Endothelial cell of umbilical vein (primary cell): ENCODE results near the gene GAK. TPM values are rescaled to one million over a fixed set of nuclear protein-coding genes. Genes with fewer than 3 reads are reported as not detected.

Experiments
- BruUV-seq: library from RNA; stranded (reverse); fragments of 400-500 nt; replicated peaks from 2 replicates; lab custom pipeline; 2021; lab: Mats Ljungman, UMichigan
- CTCF ChIA-PET: fragments of 300-600, 350-600 bp; sonication (Branson Sonifier 250); formaldehyde crosslinking; loops from one replicate; lab custom pipeline; 2021; ENCODE audit warnings: antibody characterized with exemption, inconsistent platforms; lab: Charles Lee
- POLR2A ChIA-PET: fragments of 300-600, 350-600 bp; sonication (Branson Sonifier 250); formaldehyde crosslinking; loops from one replicate; lab custom pipeline; 2021; ENCODE audit warnings: antibody characterized with exemption, inconsistent platforms; lab: Charles Lee
- DNase-seq: peaks from one replicate; pipeline ENCODE4 v3.0.0-alpha.2; 2011; ENCODE audit warnings: low read depth, low spot score
- FAIRE-seq: peaks from 2 replicates; lab custom pipeline; 2011; peaks lifted over from hg19 to GRCh38; lab: Jason Lieb, UNC
- H2AFZ ChIP-seq: 2 replicates; pipeline ENCODE4 v1.6.0; 2012; ENCODE audit warnings: low read depth, low read length, control low read depth, inconsistent platforms
- H3K27ac ChIP-seq: 2 replicates; pipeline ENCODE4 v1.5.1; 2011; ENCODE audit warnings: low read depth, mild to moderate bottlenecking, control low read depth, low read length, moderate library complexity; ENCODE audit not compliant: insufficient read depth
- H3K27me3 ChIP-seq, 2 experiments: 2 replicates each; pipeline versions ENCODE4 v1.6.0 to v1.6.1; 2011; ENCODE audit warnings: low read length in 2 of 2, mixed read lengths in 1 of 2; ENCODE audit not compliant: control insufficient read depth in 2 of 2, insufficient read depth in 2 of 2
- H3K36me3 ChIP-seq, 2 experiments: 2 replicates in 1 of 2; 3 replicates in 1 of 2; pipeline ENCODE4 v1.5.1; 2011; ENCODE audit warnings: low read length in 2 of 2, mild to moderate bottlenecking in 1 of 2, moderate library complexity in 1 of 2; ENCODE audit not compliant: control insufficient read depth in 2 of 2, insufficient read depth in 2 of 2; ENCODE audit errors: extremely low read depth in 1 of 2
- H3K4me1 ChIP-seq: 3 replicates; pipeline ENCODE4 v1.5.1; 2011; ENCODE audit warnings: mild to moderate bottlenecking, low read length; ENCODE audit not compliant: control insufficient read depth, insufficient read depth; ENCODE audit errors: extremely low read depth
- H3K4me2 ChIP-seq: 2 replicates; pipeline ENCODE4 v1.6.1; 2011; ENCODE audit warnings: low read length, control low read depth, mixed read lengths; ENCODE audit not compliant: insufficient read depth
- H3K4me3 ChIP-seq, 3 experiments: fragments of 200-600 bp in 1 of 3; sonication (generic), shearing (Covaris generic) in 1 of 3; replicated peaks in 1 of 3; 2 replicates each; pipeline ENCODE4 v1.5.1; 2011 to 2016; ENCODE audit warnings: control low read depth in 3 of 3, low read length in 3 of 3, mild to moderate bottlenecking in 2 of 3, inconsistent platforms in 1 of 3, low read depth in 1 of 3, moderate library complexity in 1 of 3; ENCODE audit not compliant: insufficient read depth in 1 of 3
- H3K79me2 ChIP-seq: 2 replicates; pipeline ENCODE4 v1.6.0; 2012; ENCODE audit warnings: low read length, inconsistent platforms; ENCODE audit not compliant: control insufficient read depth, insufficient read depth
- H3K9ac ChIP-seq: replicated peaks from 2 replicates; pipeline ENCODE3; 2011; ENCODE audit warnings: low read length, control low read depth; ENCODE audit not compliant: insufficient read depth; ENCODE audit errors: extremely low read depth
- H3K9me1 ChIP-seq: replicated peaks from 3 replicates; pipeline ENCODE4 v1.6.0; 2011; ENCODE audit warnings: mild to moderate bottlenecking, low read length; ENCODE audit not compliant: control insufficient read depth, insufficient read depth; ENCODE audit errors: extremely low read depth
- H3K9me3 ChIP-seq: replicated peaks from 2 replicates; pipeline ENCODE4 v1.5.1; 2012; ENCODE audit warnings: low read length, inconsistent platforms; ENCODE audit not compliant: control insufficient read depth, insufficient read depth
- H4K20me1 ChIP-seq: replicated peaks from 2 replicates; pipeline ENCODE3; 2011; ENCODE audit warnings: mild to moderate bottlenecking, low read length; ENCODE audit not compliant: control insufficient read depth, insufficient read depth; ENCODE audit errors: extremely low read depth
- EZH2 ChIP-seq: IDR thresholded peaks from 2 replicates; pipeline ENCODE4 v1.6.1; 2012; ENCODE audit warnings: borderline replicate concordance, low read depth, mild to moderate bottlenecking, moderate library complexity, low read length, inconsistent platforms; ENCODE audit not compliant: severe bottlenecking
- FOS ChIP-seq: IDR thresholded peaks from 2 replicates; pipeline ENCODE4 v1.6.1; 2011; ENCODE audit warnings: mild to moderate bottlenecking, low read length, moderate library complexity, borderline replicate concordance; ENCODE audit not compliant: insufficient read depth
- GATA2 ChIP-seq: IDR thresholded peaks from 2 replicates; pipeline ENCODE4 v1.7.0; 2011; ENCODE audit warnings: low read depth, mild to moderate bottlenecking, moderate library complexity, mixed read lengths, low read length; ENCODE audit not compliant: insufficient read length, insufficient read depth
- JUN ChIP-seq: IDR thresholded peaks from 2 replicates; pipeline ENCODE4 v1.6.1; 2011; ENCODE audit warnings: borderline replicate concordance, low read depth; ENCODE audit not compliant: insufficient read length, insufficient read depth
- MYC ChIP-seq: IDR thresholded peaks from one replicate; pipeline ENCODE4 v1.6.1; 2011; ENCODE audit warnings: mild to moderate bottlenecking, low read depth, low read length
- POLR2A ChIP-seq: IDR thresholded peaks from 2 replicates; pipeline ENCODE4 v1.6.1; 2012; ENCODE audit warnings: low read depth, mild to moderate bottlenecking, control low read depth, low read length
- POLR2AphosphoS5 ChIP-seq: IDR thresholded peaks from 2 replicates; pipeline ENCODE4 v1.6.1; 2012; ENCODE audit warnings: low read depth, mild to moderate bottlenecking, control low read depth, low read length, moderate library complexity; ENCODE audit not compliant: insufficient read depth
- dilution Hi-C: fragments of 300-500 bp; cut with MboI; formaldehyde crosslinking; loops from one replicate; pipeline ENCODE4 v1.15.0; 2019; ENCODE audit warnings: low sequenced_read_pairs; ENCODE audit not compliant: extremely low pct_ligation_motif_present
- intact Hi-C: fragments of 100-400 bp; cut with micrococcal nuclease; formaldehyde crosslinking; loops from one replicate; pipeline ENCODE4 v1.10.0; 2022
- polyA plus RNA-seq, 4 experiments: library from polyadenylated mRNA; depleted of rRNA in 3 of 4; stranded (reverse) in 3 of 4; unstranded in 1 of 4; fragments of >200 nt; gene quantifications; 2 replicates each; pipeline versions ENCODE4 v1.2.1 to v1.2.3, GENCODE V29; 2011 to 2012; ENCODE audit warnings: missing spikeins in 1 of 4
- total RNA-seq: library from RNA; stranded (reverse); gene quantifications from 2 replicates; pipeline ENCODE4 v1.2.3, GENCODE V29; 2021
- TF ChIP-seq, protein P1 (sequence below): IDR thresholded peaks from 2 replicates; pipeline ENCODE4 v1.6.1; 2011; ENCODE audit not compliant: insufficient read depth, insufficient read length
- TF ChIP-seq, protein P2 (sequence below), 2 donors: IDR thresholded peaks; 1 replicate in 1 of 2; 2 replicates in 1 of 2; pipeline ENCODE4 v1.5.1; 2011; ENCODE audit warnings: low read length in 2 of 2, mild to moderate bottlenecking in 2 of 2, moderate library complexity in 2 of 2, control low read depth in 1 of 2, inconsistent platforms in 1 of 2, low read depth in 1 of 2; ENCODE audit not compliant: insufficient read depth in 1 of 2; ENCODE audit errors: extremely low read depth in 1 of 2

The GAK gene
- total and polyA plus RNA-seq, 2 donors (not counting 3 experiments of a cell fraction or from before 2014, with no cell fraction given): 49.6 to 109 TPM

DNA sequence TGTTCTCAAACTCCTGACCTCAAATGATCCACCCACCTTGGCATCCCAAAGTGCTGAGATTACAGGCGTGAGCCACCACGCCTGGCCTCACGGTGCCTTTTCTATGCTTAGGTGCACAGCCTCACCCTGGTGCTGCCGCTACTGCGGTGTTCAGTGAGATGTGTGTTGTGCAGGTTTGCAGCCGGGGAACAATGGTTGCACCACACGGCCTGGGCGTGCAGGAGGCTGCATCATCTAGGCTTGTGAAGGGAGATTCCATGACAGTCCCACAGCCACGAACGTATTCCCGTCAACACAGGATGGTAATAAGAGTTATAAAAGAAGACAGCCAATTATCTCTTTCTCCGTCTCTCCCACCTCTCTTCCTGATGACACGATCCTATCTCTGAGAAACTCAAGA is 128.2 kb downstream of the GAK start:
- no peaks in the 10 kb centered on the region for H4K20me1 ChIP-seq
- no peaks in the 10 kb centered on the region for H3K79me2 ChIP-seq
- TF ChIP-seq, protein P1, sequence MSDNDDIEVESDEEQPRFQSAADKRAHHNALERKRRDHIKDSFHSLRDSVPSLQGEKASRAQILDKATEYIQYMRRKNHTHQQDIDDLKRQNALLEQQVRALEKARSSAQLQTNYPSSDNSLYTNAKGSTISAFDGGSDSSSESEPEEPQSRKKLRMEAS: no peak
- TF ChIP-seq MYC (no peak), POLR2A (no peak), JUN (no peak), EZH2 (no peak), POLR2AphosphoS5 (no peak), FOS (no peak), GATA2 (no peak)
- TF ChIP-seq, protein P2, sequence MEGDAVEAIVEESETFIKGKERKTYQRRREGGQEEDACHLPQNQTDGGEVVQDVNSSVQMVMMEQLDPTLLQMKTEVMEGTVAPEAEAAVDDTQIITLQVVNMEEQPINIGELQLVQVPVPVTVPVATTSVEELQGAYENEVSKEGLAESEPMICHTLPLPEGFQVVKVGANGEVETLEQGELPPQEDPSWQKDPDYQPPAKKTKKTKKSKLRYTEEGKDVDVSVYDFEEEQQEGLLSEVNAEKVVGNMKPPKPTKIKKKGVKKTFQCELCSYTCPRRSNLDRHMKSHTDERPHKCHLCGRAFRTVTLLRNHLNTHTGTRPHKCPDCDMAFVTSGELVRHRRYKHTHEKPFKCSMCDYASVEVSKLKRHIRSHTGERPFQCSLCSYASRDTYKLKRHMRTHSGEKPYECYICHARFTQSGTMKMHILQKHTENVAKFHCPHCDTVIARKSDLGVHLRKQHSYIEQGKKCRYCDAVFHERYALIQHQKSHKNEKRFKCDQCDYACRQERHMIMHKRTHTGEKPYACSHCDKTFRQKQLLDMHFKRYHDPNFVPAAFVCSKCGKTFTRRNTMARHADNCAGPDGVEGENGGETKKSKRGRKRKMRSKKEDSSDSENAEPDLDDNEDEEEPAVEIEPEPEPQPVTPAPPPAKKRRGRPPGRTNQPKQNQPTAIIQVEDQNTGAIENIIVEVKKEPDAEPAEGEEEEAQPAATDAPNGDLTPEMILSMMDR (IDR thresholded peaks at IDR 0.05; ENCODE audit: extremely low read depth in 1 of 2, insufficient read depth in 1 of 2, low read depth in 1 of 2, low read length in 2 of 2): no peak
- H3K9me1 ChIP-seq: no peaks in the 10 kb centered on the region
- dilution Hi-C loops (no loop called here), intact Hi-C loops (no loop called here)
- no peak overlapping the region for H3K4me3 ChIP-seq
- peaks cover 0 to 9% of the 10 kb centered on the region in 2 experiments for H3K27me3 ChIP-seq
- CTCF ChIA-PET: no interaction called here
- H2AFZ ChIP-seq: no peak overlapping the region
- no peak overlapping the region for H3K9ac ChIP-seq
- DNase-seq (no peak), FAIRE-seq (no peak)
- no peaks in the 10 kb centered on the region for H3K9me3 ChIP-seq
- H3K27ac ChIP-seq: no peak overlapping the region
- H3K4me2 ChIP-seq: no peak overlapping the region
- no peaks in the 10 kb centered on the region for H3K4me1 ChIP-seq
- POLR2A ChIA-PET: no interaction called here
- BruUV-seq: no TSS peak
- H3K36me3 ChIP-seq: no peaks in the 10 kb centered on the region
